Measurements from ENCODE around the gene RSAD1. TPM values are rescaled to one million over a fixed set of nuclear protein-coding genes. Genes with fewer than 3 reads are reported as not detected.

The RSAD1 gene
- total and polyA plus RNA-seq, 2 donors from 2014 or later = 38.9 to 39.9 TPM

DNA sequence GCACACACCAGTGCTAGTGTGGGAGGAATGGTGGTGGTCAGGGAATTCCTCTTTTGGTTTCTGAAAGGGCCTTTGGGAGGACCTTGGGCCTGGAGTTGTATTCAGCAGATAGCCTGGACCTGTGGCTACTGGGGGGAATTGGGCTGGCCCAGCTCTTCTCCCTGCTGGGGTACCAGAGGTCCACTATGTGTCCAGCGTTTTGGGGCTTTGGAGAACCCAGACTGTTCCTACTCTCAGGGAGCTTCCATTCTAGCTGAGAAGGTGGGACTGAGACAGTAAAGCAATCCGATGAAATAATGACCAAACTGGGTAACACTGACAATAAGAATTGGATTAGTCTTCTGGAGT is 56.3 kb downstream of the RSAD1 start:
- no peaks in the 10 kb centered on the region for H3K9me3 ChIP-seq (ENCODE audit: control insufficient read depth in 2 of 3, insufficient read depth in 1 of 3, low read length in 3 of 3)
- DNase-seq (no peak), FAIRE-seq (no peak)
- peaks cover 0 to 5% (median 2%) of the 10 kb centered on the region in 3 donors for H3K36me3 ChIP-seq (ENCODE audit: control insufficient read depth in 2 of 3, insufficient read depth in 3 of 3, low read length in 3 of 3)
- H3K4me1 ChIP-seq (ENCODE audit: control insufficient read depth in 2 of 3, insufficient read depth in 2 of 3, low read depth in 1 of 3, low read length in 3 of 3) = peaks cover 0 to 43% (median 9%) of the 10 kb centered on the region in 3 donors
- peak overlapping the region in 2 of 3 donors; percentile 62 to 91 for H3K9ac ChIP-seq (ENCODE audit: low read length in 3 of 3)
- intact Hi-C loops (cut with DNase I) = no loop called here
- no peaks in the 10 kb centered on the region for H3K27me3 ChIP-seq (ENCODE audit: control insufficient read depth, insufficient read depth, low read length)
- peak overlapping the region; percentile 89 to 91 for H3K27ac ChIP-seq (ENCODE audit: low read depth in 2 of 2, low read length in 2 of 2)
- TF ChIP-seq, protein P1, sequence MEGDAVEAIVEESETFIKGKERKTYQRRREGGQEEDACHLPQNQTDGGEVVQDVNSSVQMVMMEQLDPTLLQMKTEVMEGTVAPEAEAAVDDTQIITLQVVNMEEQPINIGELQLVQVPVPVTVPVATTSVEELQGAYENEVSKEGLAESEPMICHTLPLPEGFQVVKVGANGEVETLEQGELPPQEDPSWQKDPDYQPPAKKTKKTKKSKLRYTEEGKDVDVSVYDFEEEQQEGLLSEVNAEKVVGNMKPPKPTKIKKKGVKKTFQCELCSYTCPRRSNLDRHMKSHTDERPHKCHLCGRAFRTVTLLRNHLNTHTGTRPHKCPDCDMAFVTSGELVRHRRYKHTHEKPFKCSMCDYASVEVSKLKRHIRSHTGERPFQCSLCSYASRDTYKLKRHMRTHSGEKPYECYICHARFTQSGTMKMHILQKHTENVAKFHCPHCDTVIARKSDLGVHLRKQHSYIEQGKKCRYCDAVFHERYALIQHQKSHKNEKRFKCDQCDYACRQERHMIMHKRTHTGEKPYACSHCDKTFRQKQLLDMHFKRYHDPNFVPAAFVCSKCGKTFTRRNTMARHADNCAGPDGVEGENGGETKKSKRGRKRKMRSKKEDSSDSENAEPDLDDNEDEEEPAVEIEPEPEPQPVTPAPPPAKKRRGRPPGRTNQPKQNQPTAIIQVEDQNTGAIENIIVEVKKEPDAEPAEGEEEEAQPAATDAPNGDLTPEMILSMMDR (IDR thresholded peaks at IDR 0.05; ENCODE audit: borderline replicate concordance, extremely low read depth, insufficient read depth) = no peak
- peak overlapping the region in 2 of 3 donors; percentile 13 to 69 for H3K4me3 ChIP-seq (ENCODE audit: low read length in 3 of 3)

DNA sequence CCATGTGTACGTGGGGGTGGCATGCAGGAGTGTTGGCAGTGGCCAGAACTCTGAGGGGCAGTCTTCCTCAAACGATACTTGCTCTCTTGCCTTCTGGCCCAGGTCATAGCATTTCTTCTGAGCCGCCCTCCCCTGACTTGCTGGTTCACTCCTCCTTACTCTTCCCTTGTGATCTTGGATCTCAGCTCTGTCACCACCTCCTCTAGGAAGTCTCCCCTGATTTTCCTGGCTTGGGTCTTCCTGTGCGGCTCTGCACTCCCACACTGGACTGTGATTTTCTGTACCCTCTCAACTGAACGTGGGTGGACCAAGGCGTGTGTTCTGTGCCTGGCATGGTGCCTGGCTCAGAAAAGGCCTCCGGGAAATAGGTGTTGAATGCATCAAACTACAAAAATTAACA is 56.7 kb downstream of the RSAD1 start:
- intact Hi-C loops (cut with DNase I) = no loop called here
- TF ChIP-seq, protein P1 (IDR thresholded peaks at IDR 0.05; ENCODE audit: borderline replicate concordance, extremely low read depth, insufficient read depth) = no peak
- Histone ChIP-seq H3K4me1 (ENCODE audit: control insufficient read depth in 2 of 3, insufficient read depth in 2 of 3, low read depth in 1 of 3, low read length in 3 of 3) (peaks cover 0 to 45% (median 9%) of the 10 kb centered on the region in 3 donors), H3K36me3 (ENCODE audit: control insufficient read depth in 2 of 3, insufficient read depth in 3 of 3, low read length in 3 of 3) (peaks cover 0 to 5% (median 2%) of the 10 kb centered on the region in 3 donors), H3K9ac (ENCODE audit: low read length in 3 of 3) (peak overlapping the region in 1 of 3 donors; percentile 91), H3K27me3 (ENCODE audit: control insufficient read depth, insufficient read depth, low read length) (no peaks in the 10 kb centered on the region), H3K9me3 (ENCODE audit: control insufficient read depth in 2 of 3, insufficient read depth in 1 of 3, low read length in 3 of 3) (no peaks in the 10 kb centered on the region), H3K27ac (ENCODE audit: low read depth in 2 of 2, low read length in 2 of 2) (peak overlapping the region; percentile 89 to 91), H3K4me3 (ENCODE audit: low read length in 3 of 3) (peak overlapping the region in 1 of 3 donors; percentile 13)
- DNase-seq (no peak), FAIRE-seq (no peak)

Other genes with a start within 250 kb of the RSAD1 start
- 2.4 TPM for gene TMEM92, start 204.4 kb upstream of the RSAD1 start, total RNA-seq
- not detected for gene TMEM92, start 204.4 kb upstream of the RSAD1 start, polyA plus RNA-seq (ENCODE audit: insufficient read depth, low read depth, low replicate concordance)
- 30.0 TPM for gene XYLT2, start 132.7 kb upstream of the RSAD1 start, total RNA-seq
- gene XYLT2, start 132.7 kb upstream of the RSAD1 start, polyA plus RNA-seq (ENCODE audit: insufficient read depth, low read depth, low replicate concordance) = 21.2 TPM
- 54.0 TPM for gene MRPL27, start 105.7 kb upstream of the RSAD1 start, total RNA-seq
- gene MRPL27, start 105.7 kb upstream of the RSAD1 start, polyA plus RNA-seq (ENCODE audit: insufficient read depth, low read depth, low replicate concordance) = 227 TPM
- 1.0 TPM for gene EME1, start 105.6 kb upstream of the RSAD1 start, total RNA-seq
- gene EME1, start 105.6 kb upstream of the RSAD1 start, polyA plus RNA-seq (ENCODE audit: insufficient read depth, low read depth, low replicate concordance) = not detected
- 61.7 TPM for gene LRRC59, start 81.3 kb upstream of the RSAD1 start, total RNA-seq
- gene LRRC59, start 81.3 kb upstream of the RSAD1 start, polyA plus RNA-seq (ENCODE audit: insufficient read depth, low read depth, low replicate concordance) = 37.0 TPM
- gene ACSF2, start 52.6 kb upstream of the RSAD1 start, total RNA-seq = 44.4 TPM
- 404 TPM for gene ACSF2, start 52.6 kb upstream of the RSAD1 start, polyA plus RNA-seq (ENCODE audit: insufficient read depth, low read depth, low replicate concordance)
- gene CHAD, start 10.0 kb upstream of the RSAD1 start, total RNA-seq = 0.22 TPM
- 0.43 TPM for gene CHAD, start 10.0 kb upstream of the RSAD1 start, polyA plus RNA-seq (ENCODE audit: insufficient read depth, low read depth, low replicate concordance)
- 0.72 TPM for gene MYCBPAP, start 29.6 kb downstream of the RSAD1 start, total RNA-seq
- gene MYCBPAP, start 29.6 kb downstream of the RSAD1 start, polyA plus RNA-seq (ENCODE audit: insufficient read depth, low read depth, low replicate concordance) = 2.9 TPM
- 5.0 TPM for gene EPN3, start 53.9 kb downstream of the RSAD1 start, total RNA-seq
- 28.7 TPM for gene EPN3, start 53.9 kb downstream of the RSAD1 start, polyA plus RNA-seq (ENCODE audit: insufficient read depth, low read depth, low replicate concordance)
- 60.4 TPM for gene SPATA20, start 68.3 kb downstream of the RSAD1 start, total RNA-seq
- gene SPATA20, start 68.3 kb downstream of the RSAD1 start, polyA plus RNA-seq (ENCODE audit: insufficient read depth, low read depth, low replicate concordance) = 52.7 TPM
- 0.06 TPM for gene CACNA1G, start 81.9 kb downstream of the RSAD1 start, total RNA-seq
- not detected for gene CACNA1G, start 81.9 kb downstream of the RSAD1 start, polyA plus RNA-seq (ENCODE audit: insufficient read depth, low read depth, low replicate concordance)
- gene ABCC3, start 156.0 kb downstream of the RSAD1 start, total RNA-seq = 156 TPM
- 9.3 TPM for gene ABCC3, start 156.0 kb downstream of the RSAD1 start, polyA plus RNA-seq (ENCODE audit: insufficient read depth, low read depth, low replicate concordance)
- 37.6 TPM for gene ANKRD40, start 229.1 kb downstream of the RSAD1 start, total RNA-seq
- 15.8 TPM for gene ANKRD40, start 229.1 kb downstream of the RSAD1 start, polyA plus RNA-seq (ENCODE audit: insufficient read depth, low read depth, low replicate concordance)
- gene LUC7L3, start 240.7 kb downstream of the RSAD1 start, total RNA-seq = 91.9 TPM
- 74.3 TPM for gene LUC7L3, start 240.7 kb downstream of the RSAD1 start, polyA plus RNA-seq (ENCODE audit: insufficient read depth, low read depth, low replicate concordance)

Data from kidney (tissue), 14 donors.